Activated T-cell treated with anti-CD3 and anti-CD28 coated beads, Interleukin-2, amount 50 U/mL, for 24 hours (primary cell): Measurements from ENCODE around the gene RRH.
"Not testable (repeated sequence)": the region's sequence is repeated elsewhere in the genome, so short reads cannot be mapped to it uniquely, and the experiment has no call there.

ENCODE experiments used
- DNase-seq: peaks from one replicate; pipeline ENCODE4 v3.0.0-alpha.2; 2020
- H3K27ac Mint-ChIP-seq: 2 replicates; pipeline ENCODE4 v1.8.0; 2020; ENCODE audit warnings: mild to moderate bottlenecking, mixed read lengths
- H3K27me3 Mint-ChIP-seq: 2 replicates; pipeline ENCODE4 v1.8.0; 2020; ENCODE audit warnings: mixed read lengths
- H3K36me3 Mint-ChIP-seq: 2 replicates; pipeline ENCODE4 v1.8.0; 2020; ENCODE audit warnings: low read depth, mixed read lengths
- H3K4me1 Mint-ChIP-seq: 2 replicates; pipeline ENCODE4 v1.8.0; 2020; ENCODE audit warnings: low read depth, mixed read lengths
- H3K4me3 Mint-ChIP-seq: 2 replicates; pipeline ENCODE4 v1.8.0; 2020; ENCODE audit warnings: mild to moderate bottlenecking, moderate library complexity, mixed read lengths
- H3K9me3 Mint-ChIP-seq: 2 replicates; pipeline ENCODE4 v1.8.0; 2020; ENCODE audit warnings: mixed read lengths

The RRH gene, protein sequence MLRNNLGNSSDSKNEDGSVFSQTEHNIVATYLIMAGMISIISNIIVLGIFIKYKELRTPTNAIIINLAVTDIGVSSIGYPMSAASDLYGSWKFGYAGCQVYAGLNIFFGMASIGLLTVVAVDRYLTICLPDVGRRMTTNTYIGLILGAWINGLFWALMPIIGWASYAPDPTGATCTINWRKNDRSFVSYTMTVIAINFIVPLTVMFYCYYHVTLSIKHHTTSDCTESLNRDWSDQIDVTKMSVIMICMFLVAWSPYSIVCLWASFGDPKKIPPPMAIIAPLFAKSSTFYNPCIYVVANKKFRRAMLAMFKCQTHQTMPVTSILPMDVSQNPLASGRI

DNA sequence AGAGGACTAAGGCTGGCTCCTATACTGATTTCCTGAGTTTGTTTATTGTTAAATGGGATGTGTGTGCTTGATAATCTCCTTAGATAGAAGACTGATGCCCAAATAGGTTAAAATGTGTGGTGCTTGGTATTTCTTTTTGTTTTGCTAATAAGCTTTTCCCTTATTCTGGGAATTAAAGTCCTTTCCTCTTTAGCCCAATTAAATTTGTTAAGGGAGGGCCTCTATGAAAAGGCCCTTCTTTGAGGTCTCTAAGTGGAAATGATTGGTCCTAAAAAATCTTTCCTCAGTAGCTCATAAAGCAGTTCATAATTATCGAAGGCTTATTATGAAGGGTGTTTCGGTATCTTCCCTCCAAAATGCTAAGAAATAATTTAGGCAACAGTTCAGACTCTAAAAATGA is at the start of gene RRH:
TSS of gene RRH (plus strand) at position 301 of the 400 bp plus-strand sequence. CDS start at position 357, 56 bp downstream.
- H3K9me3 Mint-ChIP-seq: no peaks in the 10 kb centered on the region
- H3K27ac Mint-ChIP-seq: no peak within 1 kb of the TSS
- H3K36me3 Mint-ChIP-seq: peaks cover 53% of the 10 kb centered on the region
- no peaks in the 10 kb centered on the region for H3K27me3 Mint-ChIP-seq
- H3K4me3 Mint-ChIP-seq: no peak within 1 kb of the TSS
- DNase-seq: no peak
- peaks cover 4% of the 10 kb centered on the region for H3K4me1 Mint-ChIP-seq

DNA sequence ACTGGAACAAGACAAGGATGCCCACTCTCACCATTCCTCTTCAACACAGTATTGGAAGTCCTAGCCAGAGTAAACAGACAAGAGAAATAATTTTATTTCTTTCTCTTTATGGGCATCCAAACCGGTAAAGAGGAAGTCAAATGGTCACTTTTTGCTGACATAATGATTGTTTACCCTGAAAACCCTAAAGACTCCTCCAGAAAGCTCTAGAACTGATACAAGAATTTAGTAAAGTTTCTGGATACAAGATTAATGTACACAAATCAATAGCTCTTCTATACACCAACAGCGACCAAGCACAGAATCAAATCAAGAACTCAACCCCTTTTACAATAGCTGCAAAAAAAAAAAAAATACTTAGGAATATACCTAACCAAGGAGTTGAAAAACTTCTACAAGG is 45.7 kb upstream of the RRH start:
- H3K4me1 Mint-ChIP-seq, H3K27ac Mint-ChIP-seq, H3K4me3 Mint-ChIP-seq, DNase-seq, H3K36me3 Mint-ChIP-seq, H3K9me3 Mint-ChIP-seq, H3K27me3 Mint-ChIP-seq: not testable (repeated sequence)

DNA sequence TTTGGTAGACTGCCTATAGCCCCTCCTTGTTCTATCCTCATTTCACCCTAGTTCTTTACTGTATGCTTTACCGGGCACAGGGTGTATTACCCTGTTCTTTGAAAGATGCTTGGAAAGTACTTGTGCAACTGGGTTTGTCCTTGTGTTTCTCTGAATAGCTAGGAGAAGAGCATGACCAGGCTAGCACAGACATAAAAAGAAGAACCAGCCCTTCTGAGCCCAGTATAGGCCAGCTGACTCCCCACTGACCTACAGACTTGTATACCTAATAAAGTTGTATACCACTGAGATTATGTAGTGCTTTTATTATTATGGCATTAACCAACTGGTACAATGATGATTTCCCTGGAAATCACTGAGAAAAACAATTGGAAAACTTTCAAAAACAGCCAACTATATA is 40.9 kb upstream of the RRH start:
- peaks cover 2% of the 10 kb centered on the region for H3K36me3 Mint-ChIP-seq
- H3K4me1 Mint-ChIP-seq: no peaks in the 10 kb centered on the region
- no peak overlapping the region for H3K27ac Mint-ChIP-seq
- no peaks in the 10 kb centered on the region for H3K27me3 Mint-ChIP-seq
- no peak for DNase-seq
- peaks cover 13% of the 10 kb centered on the region for H3K9me3 Mint-ChIP-seq
- no peak overlapping the region for H3K4me3 Mint-ChIP-seq

DNA sequence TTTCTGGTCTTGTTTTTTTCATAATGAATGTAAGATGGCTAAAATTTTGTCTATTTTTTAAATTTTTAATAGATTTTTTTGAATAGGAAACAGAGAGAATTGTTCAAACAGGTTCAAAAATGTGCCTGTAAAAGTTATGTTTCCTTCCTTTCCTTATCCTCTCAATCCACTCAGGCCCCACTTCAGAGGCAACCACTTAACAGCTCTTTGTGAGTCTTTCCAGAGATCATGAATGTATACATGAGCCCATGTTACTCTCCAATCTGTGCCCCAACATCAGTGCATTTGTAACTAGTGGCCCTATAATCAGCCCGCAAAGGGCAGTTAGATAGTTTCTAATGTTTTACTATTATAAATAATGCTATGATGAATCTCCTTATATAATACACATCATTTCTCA is 40.0 kb upstream of the RRH start:
- H3K36me3 Mint-ChIP-seq: peaks cover 2% of the 10 kb centered on the region
- no peak for DNase-seq
- no peaks in the 10 kb centered on the region for H3K27me3 Mint-ChIP-seq
- no peaks in the 10 kb centered on the region for H3K4me1 Mint-ChIP-seq
- peaks cover 13% of the 10 kb centered on the region for H3K9me3 Mint-ChIP-seq
- H3K27ac Mint-ChIP-seq: no peak overlapping the region
- H3K4me3 Mint-ChIP-seq: no peak overlapping the region

DNA sequence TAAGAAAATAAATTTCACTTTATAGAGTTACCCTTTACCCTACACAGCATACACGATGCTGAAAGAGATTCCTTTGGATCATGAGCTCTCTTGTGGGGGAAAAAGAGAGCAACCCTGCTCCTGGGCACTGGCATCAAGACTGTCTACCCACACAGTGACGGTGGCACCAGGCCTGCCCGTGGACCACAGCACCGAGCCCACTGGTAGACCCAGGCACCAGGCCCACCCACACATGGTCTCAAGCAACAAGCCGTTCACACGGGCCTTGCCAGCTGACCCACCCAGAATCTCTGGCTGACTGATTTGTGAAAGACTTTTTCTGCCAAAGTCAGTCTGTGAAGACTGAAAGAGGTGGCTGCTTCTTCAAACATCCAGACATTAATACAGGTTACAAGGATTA is 32.7 kb upstream of the RRH start:
- Mint-ChIP-seq H3K4me3 (no peak overlapping the region), H3K36me3 (no peaks in the 10 kb centered on the region), H3K4me1 (no peaks in the 10 kb centered on the region), H3K9me3 (peaks cover 20% of the 10 kb centered on the region), H3K27ac (no peak overlapping the region), H3K27me3 (peaks cover 5% of the 10 kb centered on the region)
- no peak for DNase-seq

DNA sequence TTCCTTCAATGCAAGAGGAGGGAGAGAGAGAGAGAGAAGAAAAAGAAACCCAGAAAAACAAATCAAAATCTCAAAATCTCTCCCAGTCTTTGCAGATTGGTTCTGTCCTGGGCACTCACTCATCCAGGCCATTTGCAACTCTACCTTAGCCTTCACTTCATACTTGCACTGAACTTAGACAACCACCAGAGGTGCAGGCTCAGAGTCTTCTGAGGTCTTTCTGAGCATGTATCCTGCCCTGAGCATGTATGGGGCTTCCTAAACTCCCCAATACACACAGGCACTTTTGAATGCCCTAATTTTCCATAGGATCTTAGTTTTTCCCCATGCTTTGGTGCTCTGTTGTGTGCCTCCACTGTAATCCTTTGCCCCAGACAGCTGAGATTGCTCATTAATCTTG is 28.9 kb upstream of the RRH start:
- DNase-seq: no peak

DNA sequence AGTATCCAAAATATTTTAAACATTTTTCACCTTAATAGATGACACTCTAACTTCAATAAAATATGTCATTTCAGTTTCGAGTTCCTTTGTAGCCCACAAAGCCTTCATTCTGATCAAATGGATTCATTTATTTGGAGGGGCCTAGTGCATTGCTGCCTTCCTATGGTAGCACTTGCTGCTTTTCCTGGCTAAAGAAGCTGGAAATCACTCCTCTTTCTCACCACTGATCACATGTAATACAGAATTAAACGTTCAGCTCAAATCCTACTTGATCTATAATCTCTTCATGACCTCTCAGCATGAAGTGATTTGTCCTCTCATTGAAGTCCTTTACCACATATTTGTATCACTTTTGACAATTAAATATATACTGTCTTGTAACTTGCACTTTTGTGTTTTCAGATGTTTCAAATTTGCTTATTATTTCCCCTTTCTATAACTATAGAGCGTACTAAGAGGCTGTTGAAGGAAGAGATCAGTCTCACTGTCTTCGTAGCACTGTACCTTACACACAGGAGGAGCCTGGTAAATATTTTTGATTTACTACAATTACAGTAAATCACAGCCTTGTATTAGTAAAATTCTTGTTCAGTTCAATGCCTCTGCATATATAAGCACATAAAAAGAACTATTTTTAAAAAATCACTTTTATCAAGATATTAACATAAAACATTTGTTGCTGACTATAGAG is 26.5 kb upstream of the RRH start:
- Mint-ChIP-seq H3K9me3 (peaks cover 5% of the 10 kb centered on the region), H3K27ac (no peak overlapping the region), H3K4me3 (no peak overlapping the region), H3K4me1 (no peaks in the 10 kb centered on the region), H3K36me3 (no peaks in the 10 kb centered on the region), H3K27me3 (no peaks in the 10 kb centered on the region)
- no peak for DNase-seq

More for the DNA sequence above, 28.9 kb upstream of the RRH start:
- H3K9me3 Mint-ChIP-seq: peaks cover 17% of the 10 kb centered on the region
- no peaks in the 10 kb centered on the region for H3K4me1 Mint-ChIP-seq
- H3K36me3 Mint-ChIP-seq: no peaks in the 10 kb centered on the region
- H3K27ac Mint-ChIP-seq: no peak overlapping the region
- H3K27me3 Mint-ChIP-seq: peaks cover 4% of the 10 kb centered on the region
- H3K4me3 Mint-ChIP-seq: no peak overlapping the region

DNA sequence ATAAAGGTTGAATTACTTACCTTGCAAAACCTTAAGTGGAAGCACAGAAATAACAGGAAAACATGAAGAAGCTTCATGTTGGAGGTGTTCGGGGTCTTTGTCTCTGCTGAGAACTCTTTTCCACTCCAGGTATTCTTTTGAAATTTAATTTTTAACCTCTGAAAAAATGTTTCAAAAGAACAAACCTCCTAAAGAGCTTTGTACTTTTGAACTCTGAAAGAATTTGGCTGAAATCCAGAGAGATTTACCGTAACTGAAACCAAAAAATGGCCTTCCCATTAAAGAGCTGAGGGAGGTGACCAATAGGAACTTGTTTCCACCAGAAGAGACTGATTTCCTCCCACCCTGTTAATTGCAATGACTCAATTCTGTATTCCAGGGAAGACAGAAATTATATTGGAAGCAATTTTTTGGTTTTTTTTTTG is 25.9 kb upstream of the RRH start, which contains the start of gene CFI:
TSS of gene CFI (minus strand) at position 105 of the 425 bp plus-strand sequence. CDS start at position 77, 28 bp downstream.
- Mint-ChIP-seq H3K27ac (no peak within 1 kb of the TSS), H3K27me3 (no peaks in the 10 kb centered on the region), H3K4me1 (no peaks in the 10 kb centered on the region), H3K36me3 (no peaks in the 10 kb centered on the region), H3K9me3 (no peaks in the 10 kb centered on the region), H3K4me3 (no peak within 1 kb of the TSS)
- DNase-seq: no peak

DNA sequence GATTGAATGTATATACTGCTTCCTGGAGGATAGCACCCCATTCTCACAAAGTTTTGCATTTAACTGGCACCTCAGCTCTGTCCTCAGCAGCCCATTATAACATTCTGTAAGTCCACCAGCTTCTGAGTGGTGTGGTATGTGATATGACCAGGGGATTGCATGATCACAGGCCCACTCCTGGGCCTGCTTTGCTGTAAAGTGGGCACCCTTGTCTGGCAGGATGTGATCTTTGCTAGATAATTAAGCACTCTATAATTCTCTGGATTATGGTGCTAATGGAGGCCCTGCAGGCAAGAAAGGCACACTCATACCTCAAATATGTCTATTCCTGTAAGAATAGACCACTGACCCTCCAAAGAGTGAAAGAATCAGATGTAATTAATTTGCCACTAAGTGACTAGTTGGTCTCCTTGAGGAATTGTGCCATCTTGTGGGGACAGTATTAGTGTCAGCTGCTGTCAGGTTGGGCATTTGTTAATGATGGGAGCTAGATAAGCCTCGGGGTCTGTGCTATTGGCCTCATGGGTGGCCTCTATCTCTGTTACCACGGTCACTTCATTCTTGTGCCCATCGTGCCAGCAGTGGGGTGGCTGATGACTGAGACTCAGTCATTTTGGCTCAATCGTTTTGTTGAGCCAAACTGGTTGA is 23.7 kb upstream of the RRH start:
- no peaks in the 10 kb centered on the region for H3K36me3 Mint-ChIP-seq
- DNase-seq: no peak
- H3K9me3 Mint-ChIP-seq: no peaks in the 10 kb centered on the region
- no peak overlapping the region for H3K4me3 Mint-ChIP-seq
- peaks cover 5% of the 10 kb centered on the region for H3K27me3 Mint-ChIP-seq
- H3K27ac Mint-ChIP-seq: no peak overlapping the region
- no peaks in the 10 kb centered on the region for H3K4me1 Mint-ChIP-seq

DNA sequence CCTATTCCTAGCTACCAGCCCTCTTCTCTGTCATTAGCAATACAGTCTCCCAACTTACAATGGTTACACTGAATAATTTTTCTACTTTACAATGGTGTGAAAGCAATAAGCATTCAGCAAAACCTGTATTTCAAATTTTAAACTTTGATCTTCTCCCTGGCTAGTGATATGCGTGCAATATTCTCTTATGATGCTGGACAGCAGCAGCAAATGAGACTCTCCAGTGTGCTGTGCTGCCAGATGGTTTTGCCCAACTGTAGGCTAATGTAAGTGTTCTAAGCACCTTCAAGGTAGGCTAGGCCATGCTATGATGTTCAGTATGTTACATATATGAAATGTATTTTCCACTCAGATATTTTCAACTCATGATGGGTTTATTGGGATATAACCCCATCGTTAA is 18.1 kb upstream of the RRH start:
- Mint-ChIP-seq H3K4me3 (no peak overlapping the region), H3K9me3 (no peaks in the 10 kb centered on the region), H3K4me1 (peaks cover 4% of the 10 kb centered on the region)

DNA sequence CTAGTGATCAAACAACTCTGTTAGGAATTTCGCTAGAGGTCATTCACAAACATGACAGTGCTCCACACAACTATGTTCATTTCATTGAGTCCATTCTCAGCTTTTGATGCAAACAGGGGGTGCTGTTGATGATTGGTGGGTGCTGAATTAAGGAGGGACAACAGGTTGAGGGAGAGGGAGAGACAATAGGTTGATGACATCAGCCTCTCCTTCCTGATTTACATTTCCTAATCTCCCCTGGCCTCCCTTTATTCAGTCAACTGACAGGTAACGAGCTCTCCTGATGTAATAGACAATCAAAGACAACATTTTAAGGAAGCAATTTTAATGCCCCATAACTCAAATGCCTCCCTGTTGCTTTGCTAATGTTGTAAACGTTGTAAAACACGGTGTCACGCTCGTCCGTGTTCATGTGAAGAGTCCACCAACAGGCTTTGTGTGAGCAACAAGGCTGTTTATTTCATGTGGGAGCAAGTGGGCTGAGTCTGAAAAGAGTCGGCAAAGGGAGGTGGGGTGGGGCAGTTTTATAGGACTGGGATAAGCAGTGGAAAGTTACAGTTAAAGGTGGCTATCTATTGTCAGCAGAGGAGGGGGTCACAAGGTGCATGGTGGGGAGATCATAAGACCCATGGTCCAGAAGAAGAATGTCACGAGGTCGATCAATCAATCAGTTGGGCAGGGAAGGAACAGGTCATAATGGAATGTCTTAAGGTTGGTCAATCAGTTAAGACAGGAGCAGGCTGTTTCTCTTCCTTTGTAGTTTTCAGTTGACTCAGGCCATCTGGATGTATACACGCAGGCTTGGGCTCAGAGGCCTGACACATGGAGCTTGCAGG is 17.0 kb upstream of the RRH start:
- no peak overlapping the region for H3K27ac Mint-ChIP-seq
- H3K4me1 Mint-ChIP-seq: peaks cover 8% of the 10 kb centered on the region
- DNase-seq: no peak
- H3K4me3 Mint-ChIP-seq: no peak overlapping the region
- H3K36me3 Mint-ChIP-seq: peaks cover 5% of the 10 kb centered on the region
- no peaks in the 10 kb centered on the region for H3K9me3 Mint-ChIP-seq
- H3K27me3 Mint-ChIP-seq: peaks cover 5% of the 10 kb centered on the region

More for the DNA sequence above, 18.1 kb upstream of the RRH start:
- Mint-ChIP-seq H3K27me3 (peaks cover 5% of the 10 kb centered on the region), H3K27ac (no peak overlapping the region), H3K36me3 (no peaks in the 10 kb centered on the region)
- no peak for DNase-seq

DNA sequence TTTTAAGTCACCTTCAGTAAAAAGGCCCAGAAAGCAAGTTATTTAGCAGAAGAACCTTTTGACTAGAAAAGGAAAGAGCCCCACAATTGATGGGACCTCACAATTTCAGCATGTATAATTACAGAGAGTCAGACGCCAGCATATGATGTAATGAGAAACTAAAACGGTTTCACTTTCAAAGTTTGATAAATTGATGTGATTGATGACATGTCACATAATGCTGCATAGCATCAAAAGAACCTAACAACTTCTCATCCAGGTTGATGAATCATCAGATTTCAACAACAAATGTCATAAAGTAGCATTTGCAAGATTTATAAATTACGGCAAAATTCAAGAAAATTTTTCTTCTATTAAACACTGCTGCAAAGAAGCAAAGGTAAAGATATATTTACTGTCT is 16.1 kb upstream of the RRH start:
- peaks cover 5% of the 10 kb centered on the region for H3K27me3 Mint-ChIP-seq
- no peak overlapping the region for H3K4me3 Mint-ChIP-seq
- H3K9me3 Mint-ChIP-seq: no peaks in the 10 kb centered on the region
- peaks cover 14% of the 10 kb centered on the region for H3K36me3 Mint-ChIP-seq
- H3K27ac Mint-ChIP-seq: no peak overlapping the region
- DNase-seq: no peak
- H3K4me1 Mint-ChIP-seq: peaks cover 15% of the 10 kb centered on the region

DNA sequence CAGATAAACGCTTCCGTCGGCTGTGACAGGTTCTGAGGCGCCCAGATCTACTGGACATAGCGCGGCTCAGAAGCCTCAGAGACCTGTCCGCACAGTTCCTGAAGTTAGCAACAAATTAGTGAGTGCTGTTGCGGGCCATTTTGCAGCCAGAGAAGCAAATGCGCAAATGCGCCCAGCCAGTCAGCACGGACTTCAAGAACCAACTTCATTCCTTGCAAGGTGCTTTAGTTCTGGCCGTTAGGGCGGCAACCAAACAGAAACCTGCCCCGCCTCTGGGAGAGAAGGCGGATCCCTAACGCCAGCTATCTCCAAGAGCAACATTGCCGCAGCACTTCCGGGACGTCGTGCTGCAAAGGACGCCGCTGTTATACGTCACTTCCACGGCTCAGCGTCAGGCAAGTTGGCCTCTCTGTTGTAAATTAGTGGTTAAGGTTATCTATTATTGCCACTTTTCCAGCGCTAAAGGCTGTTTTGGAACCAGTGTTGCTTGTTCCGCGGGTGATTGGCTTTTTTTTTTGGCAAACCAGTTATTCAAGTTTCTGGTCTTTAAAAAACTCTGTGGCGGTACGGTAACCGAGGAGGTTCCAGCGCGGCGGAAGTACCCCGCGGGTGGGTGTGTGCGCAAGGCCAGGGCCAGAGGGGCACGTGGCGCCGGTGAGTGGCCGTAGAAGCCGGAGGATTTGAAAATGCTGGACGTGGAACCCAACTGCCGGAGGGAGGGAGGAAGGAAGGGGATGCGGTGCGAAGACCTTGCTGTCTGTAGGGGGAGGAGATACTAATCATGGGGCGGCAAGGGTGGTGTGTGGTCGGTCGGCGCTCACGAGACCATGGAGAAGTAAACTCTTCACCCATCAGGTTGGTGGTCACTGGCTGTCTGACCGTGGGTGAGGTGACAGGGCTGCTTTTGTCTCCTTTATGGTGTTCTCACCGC is 12.4 kb upstream of the RRH start, which contains the start of gene GAR1:
TSS of gene GAR1 (plus strand) at position 612 of the 931 bp plus-strand sequence. CDS start 403 bp downstream, outside the sequence.
- peak within 1 kb of the TSS; percentile 99 for H3K27ac Mint-ChIP-seq
- no peaks in the 10 kb centered on the region for H3K27me3 Mint-ChIP-seq
- peak within 1 kb of the TSS; percentile 100 for H3K4me3 Mint-ChIP-seq
- peaks cover 50% of the 10 kb centered on the region for H3K36me3 Mint-ChIP-seq
- DNase-seq: peak; percentile 87
- peaks cover 49% of the 10 kb centered on the region for H3K4me1 Mint-ChIP-seq
- H3K9me3 Mint-ChIP-seq: no peaks in the 10 kb centered on the region
